C4-2B (cell line): ENCODE results near the gene UNKL.

ENCODE experiments used
- ZFX ChIP-seq: fragments of 450-650 bp; IDR thresholded peaks from 2 replicates; pipeline ENCODE4 v1.6.1; 2017
- TF ChIP-seq, protein P1 (sequence below): fragments of 450-650 bp; conservative IDR thresholded peaks from 2 replicates; pipeline ENCODE4 v1.5.1; 2017; ENCODE audit warnings: mild to moderate bottlenecking

DNA sequence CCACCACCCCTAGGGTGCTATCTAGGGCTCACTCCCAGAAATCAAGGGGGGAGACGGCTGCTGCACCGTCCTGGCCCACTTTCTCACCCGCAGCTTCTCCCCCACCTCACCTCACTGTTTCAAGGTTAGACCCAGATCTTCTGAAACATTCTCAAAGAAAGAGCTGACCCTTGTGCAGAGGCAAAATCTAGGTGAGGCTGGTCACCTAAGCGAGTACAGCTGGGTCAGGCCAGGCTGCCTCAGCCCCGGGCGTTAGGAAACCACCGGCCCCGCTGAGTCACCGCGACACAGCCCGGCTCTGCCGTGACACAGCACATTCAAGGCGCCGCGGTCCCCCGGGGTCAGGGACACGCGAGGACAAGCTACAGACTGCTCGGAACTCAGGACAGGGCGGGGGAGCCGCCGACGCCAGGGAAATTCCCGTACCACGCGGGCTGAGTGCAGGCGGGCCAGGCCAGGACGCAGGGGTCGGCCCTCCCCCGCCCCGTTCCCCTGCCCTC, 35.6 kb downstream of the UNKL start:
- TF ChIP-seq, protein P1, sequence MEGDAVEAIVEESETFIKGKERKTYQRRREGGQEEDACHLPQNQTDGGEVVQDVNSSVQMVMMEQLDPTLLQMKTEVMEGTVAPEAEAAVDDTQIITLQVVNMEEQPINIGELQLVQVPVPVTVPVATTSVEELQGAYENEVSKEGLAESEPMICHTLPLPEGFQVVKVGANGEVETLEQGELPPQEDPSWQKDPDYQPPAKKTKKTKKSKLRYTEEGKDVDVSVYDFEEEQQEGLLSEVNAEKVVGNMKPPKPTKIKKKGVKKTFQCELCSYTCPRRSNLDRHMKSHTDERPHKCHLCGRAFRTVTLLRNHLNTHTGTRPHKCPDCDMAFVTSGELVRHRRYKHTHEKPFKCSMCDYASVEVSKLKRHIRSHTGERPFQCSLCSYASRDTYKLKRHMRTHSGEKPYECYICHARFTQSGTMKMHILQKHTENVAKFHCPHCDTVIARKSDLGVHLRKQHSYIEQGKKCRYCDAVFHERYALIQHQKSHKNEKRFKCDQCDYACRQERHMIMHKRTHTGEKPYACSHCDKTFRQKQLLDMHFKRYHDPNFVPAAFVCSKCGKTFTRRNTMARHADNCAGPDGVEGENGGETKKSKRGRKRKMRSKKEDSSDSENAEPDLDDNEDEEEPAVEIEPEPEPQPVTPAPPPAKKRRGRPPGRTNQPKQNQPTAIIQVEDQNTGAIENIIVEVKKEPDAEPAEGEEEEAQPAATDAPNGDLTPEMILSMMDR = no peak
- TF ChIP-seq ZFX = no peak
